ENCODE measurements around the gene BRINP2.

The BRINP2 gene

GRCh38 chr1:177170756-177171535 is at the start of gene BRINP2:
Gene BRINP2 (plus strand): TSS chr1:177170958. CDS start chr1:177229877, 58,919 bp downstream.
- peak; percentile 75 for DNase-seq

DNA sequence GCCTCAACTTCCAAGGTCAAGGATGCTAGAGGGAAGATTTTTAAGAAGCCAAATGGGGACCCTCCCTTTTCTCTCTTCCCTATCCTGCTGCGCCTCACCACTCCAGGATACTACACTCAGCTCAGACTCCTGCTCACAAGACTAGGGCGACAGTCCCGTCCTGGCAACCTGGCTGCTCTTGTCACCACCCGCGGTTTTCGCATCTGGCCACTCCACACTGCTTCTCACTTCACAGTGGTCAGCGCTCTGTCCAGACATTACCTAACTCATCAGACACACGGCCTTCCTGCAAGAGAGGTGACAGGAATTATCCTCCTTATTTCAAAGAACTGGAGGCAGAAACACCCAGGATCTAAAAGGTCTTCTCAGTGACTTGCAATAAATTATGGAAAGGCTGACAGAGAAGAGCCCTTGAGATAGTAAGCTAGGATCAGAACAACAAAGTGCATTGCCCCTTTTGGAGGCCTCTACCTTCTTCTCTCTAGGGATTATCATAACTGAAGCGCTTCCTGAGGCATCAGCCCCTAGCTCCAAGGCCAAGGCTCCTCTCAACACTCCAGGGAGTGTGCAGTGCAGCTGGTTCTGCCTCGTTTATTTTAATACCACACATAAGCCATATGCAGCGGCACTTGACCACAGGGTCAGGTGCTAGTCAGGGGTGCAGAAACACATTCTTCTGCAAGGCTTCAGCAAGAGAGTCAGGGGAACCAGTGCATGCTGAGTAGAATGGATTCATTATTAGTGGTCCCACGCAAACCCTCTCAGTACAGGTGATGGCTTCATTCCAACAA is 48.1 kb upstream of the BRINP2 start:
- DNase-seq = no peak

DNA sequence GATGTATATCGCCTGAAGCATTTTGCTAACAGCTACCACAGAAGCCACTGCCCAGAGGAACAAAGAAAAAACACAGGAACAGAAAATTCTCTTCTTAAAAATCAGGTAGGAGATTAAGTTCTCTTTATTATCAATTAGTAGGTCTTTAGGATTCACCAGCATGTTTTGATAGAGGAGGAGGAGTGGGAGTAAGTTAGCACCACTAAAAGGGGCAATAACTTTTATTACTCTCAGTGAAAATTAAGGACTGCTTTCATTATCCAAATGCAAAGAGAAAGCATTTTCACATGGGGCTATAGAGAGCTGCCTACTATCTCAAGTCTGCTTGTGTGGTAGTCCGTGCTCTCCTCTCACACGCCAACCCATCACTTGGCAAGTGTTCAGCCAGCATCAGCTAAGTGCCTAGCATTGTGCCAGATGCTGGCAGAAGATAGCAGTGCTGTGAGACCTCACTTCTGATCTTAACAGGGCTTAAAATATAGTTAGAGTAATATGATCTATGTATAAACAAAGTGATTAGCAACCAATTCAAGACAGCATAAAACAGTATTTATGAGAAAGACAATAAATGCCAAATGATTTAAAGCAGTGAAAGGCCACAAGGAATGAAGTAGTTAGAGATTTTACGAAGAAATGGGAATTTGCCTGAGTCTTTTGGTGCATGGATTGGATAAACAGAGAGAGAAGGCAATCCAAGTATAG is 46.0 kb upstream of the BRINP2 start:
- no peak for DNase-seq

DNA sequence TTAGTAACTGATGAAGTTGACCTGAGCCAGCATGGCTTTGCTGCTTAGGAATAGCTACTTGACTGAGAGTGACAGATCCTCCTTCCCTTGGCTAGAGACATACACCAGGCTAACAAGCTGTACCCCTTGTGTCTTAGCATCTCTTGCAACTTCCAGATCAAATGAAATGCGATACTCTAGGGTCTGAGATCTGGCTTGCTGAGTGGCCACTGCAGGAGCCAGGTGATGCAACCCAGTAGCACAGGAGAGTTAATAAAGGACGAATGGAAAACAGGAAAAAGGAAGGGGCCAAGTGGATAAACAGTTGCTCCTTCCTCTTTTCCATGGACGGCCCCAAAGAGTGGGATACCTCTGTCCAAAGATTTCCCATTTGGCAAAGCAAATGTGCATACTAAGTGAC is 44.5 kb upstream of the BRINP2 start:
- no peak for DNase-seq

DNA sequence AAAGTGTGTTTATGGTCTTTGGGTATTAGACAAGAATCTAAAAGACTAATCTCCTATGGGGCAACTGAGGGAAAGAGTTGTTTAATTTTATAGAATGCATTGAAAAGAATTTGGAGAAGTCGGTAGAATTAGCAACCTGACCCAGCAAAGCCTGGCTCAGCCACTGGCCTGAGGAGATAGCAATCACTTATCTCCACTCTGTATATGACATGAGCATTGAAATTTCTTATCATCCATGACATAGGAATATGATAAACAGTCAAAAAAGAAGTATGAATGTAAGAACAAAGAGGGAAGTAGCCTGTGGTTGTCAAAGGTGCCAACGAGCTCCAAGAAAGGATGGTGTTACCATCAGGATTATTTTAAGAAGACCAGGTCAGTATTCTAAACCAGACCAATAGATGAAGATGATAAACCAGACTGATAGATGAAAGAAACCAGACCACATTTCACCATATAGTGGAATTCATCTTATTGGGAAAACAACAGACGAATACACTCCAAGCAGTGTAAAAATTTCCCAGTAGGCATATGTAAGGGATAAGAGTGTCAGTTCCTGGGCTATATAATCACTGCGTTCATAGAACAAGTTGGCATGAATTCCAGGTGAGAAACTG is 42.0 kb upstream of the BRINP2 start:
- no peak for DNase-seq

GRCh38 chr1:177130451-177130945 is 40.3 kb upstream of the BRINP2 start:
- DNase-seq = no peak

DNA sequence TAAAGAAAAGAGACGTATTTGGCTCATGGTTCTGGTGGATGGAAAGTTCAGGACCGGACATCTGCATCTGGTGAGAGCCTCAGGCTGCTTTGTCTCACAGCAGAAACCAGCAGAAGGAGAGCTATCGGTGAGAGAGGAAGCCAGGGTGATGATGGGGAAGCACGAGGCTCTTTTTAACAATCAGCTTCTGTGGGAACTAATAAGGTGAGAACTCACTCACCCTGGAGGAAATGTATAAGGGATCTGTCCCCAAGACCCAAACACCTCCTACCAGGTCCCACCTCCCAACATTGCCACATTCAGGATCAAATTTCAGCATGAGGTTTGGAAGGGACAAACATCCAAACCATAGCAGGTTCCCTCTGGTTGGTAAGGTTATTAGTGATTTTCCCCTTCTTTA is 39.0 kb upstream of the BRINP2 start:
- no peak for DNase-seq

- no peak for DNase-seq
Measured at GRCh38 chr1:177132141-177132540, 38.6 kb upstream of the BRINP2 start.

GRCh38 chr1:177133977-177134538 is 36.7 kb upstream of the BRINP2 start:
- no peak for DNase-seq

DNA sequence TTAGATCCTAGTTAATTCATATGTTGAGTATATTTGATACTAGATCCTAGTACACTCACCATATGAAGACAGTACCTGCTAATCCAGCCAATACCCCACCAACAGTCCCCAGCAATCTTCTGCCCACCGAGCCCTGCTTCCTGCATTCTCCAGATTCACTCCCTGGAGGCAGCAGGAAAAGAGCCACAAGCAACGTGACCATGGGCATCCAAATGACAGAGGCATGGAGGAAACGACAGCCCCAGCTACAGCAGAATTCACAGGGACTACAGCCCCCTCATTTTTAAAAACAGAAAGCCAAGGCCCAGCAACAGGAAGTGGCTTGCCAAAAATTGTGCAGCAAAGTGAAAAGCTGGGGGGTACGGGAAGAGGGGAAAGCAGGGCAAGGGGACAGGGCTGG is 35.5 kb upstream of the BRINP2 start:
- no peak for DNase-seq

DNA sequence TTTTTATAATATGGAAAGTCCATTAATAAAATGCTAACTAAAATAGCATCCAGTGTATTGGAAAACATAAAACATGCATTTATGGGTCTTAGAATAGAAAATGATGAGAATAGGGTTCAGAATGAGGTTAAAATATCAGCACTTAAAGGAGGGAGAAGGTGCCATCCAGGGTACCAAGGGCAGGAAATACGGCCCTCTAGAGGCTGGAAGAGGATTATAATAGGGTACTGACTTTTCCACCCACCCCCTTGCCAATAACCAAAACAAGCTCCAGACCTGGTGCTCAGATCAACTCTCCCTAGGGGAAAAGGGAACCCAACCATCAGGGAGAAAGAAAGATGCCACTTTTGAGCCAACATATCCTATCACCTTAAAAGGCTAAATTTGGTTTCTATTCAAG is 32.9 kb upstream of the BRINP2 start:
- DNase-seq = no peak

DNA sequence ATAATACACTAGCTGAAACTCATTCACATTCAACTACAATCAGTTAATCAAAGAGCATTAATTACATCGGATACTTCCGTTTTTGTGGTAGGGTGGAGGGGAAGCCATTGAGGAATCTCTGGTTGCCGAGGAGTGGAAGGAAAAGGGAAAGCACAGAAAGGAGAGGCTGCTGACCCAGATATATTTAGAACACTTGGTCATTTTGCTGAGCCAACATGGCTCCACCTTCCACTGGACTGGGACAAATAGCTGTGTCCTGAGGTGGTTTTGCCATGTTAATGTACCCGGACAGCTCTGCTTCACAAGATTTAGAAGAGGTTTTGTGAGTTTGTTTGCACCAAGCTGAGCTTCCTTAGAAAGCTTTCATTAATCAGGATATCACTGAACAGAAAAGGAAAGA is 32.4 kb upstream of the BRINP2 start:
- no peak for DNase-seq

GRCh38 chr1:177142010-177142409 is 28.7 kb upstream of the BRINP2 start:
- no peak for DNase-seq

- DNase-seq = no peak
Measured at GRCh38 chr1:177142791-177143271, 27.9 kb upstream of the BRINP2 start.

GRCh38 chr1:177145106-177146070 is 25.4 kb upstream of the BRINP2 start:
- DNase-seq = no peak

- DNase-seq = no peak
Measured at GRCh38 chr1:177146499-177146898, 24.3 kb upstream of the BRINP2 start.

DNA sequence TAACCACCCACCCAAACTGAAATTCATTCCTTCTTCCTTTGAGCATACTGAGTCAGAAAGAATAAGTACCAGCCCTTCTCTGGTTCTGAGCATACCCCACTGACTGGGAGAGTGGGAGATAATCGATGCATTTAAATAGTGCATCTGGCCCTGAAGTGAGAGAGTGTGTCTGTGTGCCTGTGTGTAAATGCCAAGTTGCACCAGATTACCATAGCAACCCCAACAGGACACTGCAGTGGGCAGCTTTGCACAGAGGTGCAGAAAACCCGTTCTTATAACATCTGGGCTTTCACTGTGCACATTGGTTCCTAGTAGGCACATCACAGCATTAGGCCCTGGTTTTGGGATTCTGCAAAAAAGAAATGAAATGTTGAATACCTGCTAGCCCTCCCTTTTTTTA is 8.5 kb upstream of the BRINP2 start:
- DNase-seq = no peak

DNA sequence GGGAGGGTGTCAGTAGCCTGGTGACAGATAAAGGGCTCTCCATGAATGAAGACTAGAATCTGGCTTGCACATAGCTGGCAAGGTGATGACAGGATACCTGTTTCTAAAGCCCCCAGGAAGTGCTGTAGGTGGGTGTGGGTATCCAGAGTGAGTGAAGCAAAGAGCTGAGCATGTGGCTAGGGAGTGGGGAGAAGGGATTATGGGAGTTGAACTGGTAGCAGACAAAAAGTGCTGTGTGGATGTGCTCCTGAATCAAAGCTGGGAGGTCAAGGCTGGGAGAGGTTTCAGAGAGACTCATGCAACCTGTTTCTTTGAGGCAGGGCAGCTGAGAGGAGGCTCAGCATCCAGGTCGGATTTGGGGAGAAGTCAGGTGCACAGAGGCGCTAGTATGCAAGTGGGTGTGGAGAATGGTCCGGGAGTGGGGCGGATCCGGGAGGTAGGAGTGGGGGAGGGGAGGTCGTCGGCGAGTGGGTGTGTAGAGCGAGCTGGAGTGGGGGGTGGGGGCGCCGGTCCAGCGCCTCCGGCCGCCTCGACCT is 6.8 kb upstream of the BRINP2 start:
- DNase-seq = no peak

DNA sequence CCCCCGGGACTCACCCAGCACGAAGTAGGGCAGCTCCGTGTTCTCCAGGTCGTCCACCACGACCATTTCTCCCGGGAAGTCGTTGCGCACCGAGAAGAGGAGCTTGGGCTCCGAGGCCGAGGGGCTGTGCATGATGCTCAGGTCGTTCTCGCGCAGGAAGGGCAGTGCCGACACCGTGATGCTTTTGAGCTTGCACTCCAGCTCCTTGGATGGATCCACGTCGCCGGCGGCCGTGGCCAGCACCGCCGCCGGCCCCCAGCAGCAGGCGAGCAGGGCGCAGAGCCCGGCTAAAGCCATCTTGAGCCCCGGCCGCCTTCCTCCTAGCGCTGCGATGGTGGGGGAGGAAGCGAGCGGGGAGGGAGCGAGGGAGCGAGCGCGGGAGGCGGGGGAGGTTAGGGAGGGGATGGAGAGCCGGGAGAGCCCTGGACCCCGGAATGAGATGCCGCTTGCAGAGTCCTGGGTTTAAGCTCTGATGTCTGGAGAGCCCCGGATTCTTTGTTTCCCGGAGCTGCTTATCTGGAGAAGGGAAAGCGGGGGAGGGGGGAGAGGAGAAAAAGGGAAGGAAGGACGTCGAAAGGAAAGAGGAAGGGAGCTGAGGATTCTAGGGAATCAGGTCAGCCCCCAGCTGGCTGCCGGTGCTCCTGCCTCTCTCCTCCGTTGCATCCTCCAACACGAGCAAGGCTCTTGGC is 6.2 kb upstream of the BRINP2 start, which contains the start of gene ASTN1:
Gene ASTN1 (minus strand): TSS at position 333 of the 689 bp plus-strand sequence. CDS start 36 bp downstream, at position 297.
- peak; percentile 35 for DNase-seq

- DNase-seq = no peak
Measured at GRCh38 chr1:177165069-177165439, 5.7 kb upstream of the BRINP2 start.
